HT-29 (cell line): Measurements from ENCODE around the gene ACSM2B. TPM values are rescaled to one million over a fixed set of nuclear protein-coding genes. Genes with fewer than 3 reads are reported as not detected.
"Not testable (repeated sequence)": the region's sequence is repeated elsewhere in the genome, so short reads cannot be mapped to it uniquely, and the experiment has no call there.

Source experiments
- DNase-seq: peaks from one replicate; pipeline ENCODE4 v3.0.0-alpha.2; 2015; ENCODE audit warnings: low spot score
- total RNA-seq: library from RNA; depleted of rRNA; stranded (reverse); fragments of >200 nt; shearing (Covaris generic); gene quantifications from 2 replicates; pipeline ENCODE4 v1.2.3, GENCODE V29; 2014; rRNA removed

Gene ACSM2B, protein sequence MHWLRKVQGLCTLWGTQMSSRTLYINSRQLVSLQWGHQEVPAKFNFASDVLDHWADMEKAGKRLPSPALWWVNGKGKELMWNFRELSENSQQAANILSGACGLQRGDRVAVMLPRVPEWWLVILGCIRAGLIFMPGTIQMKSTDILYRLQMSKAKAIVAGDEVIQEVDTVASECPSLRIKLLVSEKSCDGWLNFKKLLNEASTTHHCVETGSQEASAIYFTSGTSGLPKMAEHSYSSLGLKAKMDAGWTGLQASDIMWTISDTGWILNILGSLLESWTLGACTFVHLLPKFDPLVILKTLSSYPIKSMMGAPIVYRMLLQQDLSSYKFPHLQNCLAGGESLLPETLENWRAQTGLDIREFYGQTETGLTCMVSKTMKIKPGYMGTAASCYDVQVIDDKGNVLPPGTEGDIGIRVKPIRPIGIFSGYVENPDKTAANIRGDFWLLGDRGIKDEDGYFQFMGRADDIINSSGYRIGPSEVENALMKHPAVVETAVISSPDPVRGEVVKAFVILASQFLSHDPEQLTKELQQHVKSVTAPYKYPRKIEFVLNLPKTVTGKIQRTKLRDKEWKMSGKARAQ
- not detected in 2 replicates for total RNA-seq

DNA sequence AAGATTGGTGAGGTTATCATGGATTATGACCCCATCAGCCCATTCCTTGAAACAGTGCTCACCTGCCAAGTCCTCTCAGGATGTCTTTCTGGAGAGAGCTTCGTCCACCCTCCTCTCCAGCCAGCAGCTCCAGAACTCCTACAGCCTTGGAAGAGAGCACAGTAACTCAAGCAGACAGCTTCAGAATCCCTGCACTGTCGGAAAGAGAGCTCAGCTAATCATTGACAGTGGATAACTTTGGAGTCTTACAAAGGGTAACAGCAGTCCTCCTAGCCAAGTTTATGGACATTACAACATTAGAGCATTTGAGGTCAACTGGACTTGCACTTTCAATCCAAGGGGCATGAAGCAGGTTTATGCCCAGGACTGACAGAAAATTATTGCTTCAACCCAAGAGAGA, at the start of gene ACSM2B:
ACSM2B (minus strand) TSS at position 223 of the 400 bp plus-strand sequence. CDS start 11,522 bp downstream, outside the sequence.
- not testable (repeated sequence) for DNase-seq

GRCh38 chr16:20624882-20625807, 49.0 kb upstream of the ACSM2B start:
- no peak for DNase-seq

- DNase-seq = no peak
Measured at GRCh38 chr16:20624205-20624604, 48.0 kb upstream of the ACSM2B start.

DNA sequence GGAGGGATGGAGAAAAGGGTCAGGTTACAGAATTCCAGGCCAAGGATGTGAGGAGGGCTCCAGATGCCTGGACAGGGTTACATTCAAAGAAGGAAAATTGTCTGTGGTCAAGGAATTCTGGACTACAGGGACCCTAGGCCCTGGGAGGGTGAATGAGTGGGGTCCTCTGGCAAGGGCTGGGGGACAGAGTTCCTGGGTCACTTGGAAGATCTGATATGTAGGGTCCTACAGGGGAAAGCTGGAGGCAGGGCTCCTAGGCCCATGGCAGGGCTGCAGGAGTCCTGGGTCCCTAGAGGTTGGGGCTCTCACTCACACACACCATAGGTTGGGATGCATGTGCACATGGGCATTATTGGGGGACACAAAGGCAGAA, 46.3 kb upstream of the ACSM2B start:
- DNase-seq = no peak

- no peak for DNase-seq
Measured at GRCh38 chr16:20621406-20621805, 45.2 kb upstream of the ACSM2B start.

DNA sequence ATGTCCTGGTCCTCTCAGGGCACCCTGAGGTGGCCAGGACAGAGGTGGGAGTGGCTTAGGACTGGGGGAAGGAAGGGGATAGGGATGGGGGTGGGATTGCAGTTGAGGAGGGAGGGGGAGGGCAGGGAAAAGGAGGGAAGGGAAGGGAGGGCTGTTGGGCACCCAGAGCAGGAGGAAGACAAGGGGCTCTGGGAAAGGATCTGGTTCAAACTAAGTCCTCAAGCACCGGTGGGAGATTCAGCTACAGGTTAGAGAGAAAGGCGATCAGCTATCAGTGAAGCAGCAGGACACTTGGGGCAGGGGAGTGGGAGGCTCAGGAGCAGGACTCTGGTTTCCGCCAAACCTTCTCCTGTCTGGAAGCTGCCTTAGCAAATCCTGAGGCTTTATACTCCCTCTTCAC, 44.6 kb upstream of the ACSM2B start:
- no peak for DNase-seq

DNA sequence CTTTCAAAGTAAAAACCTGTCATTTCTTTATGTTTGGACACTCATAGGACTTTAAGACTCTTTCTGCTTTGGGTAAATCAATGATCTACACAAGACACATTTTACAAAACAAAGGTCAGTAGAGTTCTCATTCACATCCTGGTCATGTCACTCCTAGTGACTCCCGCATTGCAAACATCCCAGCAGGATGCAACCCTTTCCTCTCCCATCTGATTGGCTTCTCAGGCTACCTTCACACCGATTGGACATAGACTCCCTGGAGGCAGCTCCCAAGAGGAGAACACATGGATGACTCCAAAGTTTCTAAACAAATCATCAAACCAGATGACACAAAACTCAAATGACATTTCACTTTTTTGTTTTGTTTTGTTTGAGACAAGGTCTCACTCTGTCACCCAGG, 43.8 kb upstream of the ACSM2B start:
- DNase-seq = no peak

DNA sequence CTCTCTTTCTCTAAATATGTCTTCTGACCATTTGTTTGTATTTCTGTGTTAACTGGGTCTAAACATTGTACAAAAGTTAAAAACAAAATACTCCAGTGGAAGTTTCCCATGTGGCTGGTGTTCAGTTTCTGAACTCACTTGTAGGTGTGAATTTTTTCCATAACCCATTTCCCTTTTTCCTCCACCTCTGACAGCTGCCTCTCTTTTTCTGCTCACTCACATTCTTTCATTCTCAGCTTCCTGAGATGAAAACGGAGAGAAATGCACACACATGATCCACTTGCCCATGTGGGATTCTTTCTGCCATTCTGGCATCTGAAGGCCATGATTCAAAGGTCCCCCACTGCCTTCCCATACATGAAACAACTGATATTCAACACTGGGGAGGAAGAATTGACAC, 41.1 kb upstream of the ACSM2B start:
- no peak for DNase-seq

DNA sequence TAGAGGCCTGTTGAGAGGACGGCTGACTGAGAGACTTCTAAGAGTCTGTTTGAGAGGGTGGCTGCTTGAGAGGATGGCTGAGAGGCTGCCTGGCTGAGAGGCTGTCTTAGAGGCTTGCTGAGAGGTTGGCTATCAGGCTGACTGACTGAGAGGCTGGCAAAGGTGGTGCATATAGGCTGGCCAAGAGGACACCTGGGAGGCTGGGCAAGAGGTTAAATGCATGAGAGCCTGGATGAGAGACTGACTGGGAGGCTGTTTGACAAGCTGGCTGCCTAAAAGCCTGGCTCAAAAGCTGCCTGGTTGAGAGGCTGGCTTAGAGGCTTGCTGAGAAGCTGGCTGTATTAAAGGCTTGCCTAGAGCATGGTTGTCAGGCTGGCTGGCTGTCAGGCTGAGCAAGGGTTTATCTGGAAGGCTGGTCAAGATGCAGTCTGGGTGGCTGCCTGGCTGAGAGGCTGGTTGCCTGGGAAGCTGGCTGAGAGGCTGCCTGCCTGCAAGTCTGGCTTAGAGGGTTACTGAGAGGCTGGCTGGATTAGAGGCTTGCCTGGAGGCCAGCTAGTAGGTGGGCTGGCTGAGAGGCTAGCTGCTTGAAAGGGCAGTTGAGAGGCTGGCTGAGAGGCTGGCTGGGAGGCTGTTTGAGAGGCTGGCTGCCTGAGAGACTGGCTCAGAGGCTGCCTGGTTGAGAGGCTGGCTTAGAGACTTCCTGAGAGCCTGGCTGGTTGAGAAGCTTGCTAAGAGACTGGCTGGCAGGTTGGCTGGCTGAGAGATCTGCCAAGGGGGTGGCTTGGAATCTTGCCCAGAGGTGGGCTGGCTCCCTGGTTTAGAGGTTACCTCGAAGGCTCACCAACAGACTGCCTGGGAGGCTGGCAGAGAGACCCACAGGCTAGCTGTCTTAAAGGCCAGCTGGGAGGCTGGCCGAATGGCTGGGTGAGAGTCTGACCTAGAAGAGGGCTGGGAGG, 38.3 kb upstream of the ACSM2B start:
- no peak for DNase-seq

DNA sequence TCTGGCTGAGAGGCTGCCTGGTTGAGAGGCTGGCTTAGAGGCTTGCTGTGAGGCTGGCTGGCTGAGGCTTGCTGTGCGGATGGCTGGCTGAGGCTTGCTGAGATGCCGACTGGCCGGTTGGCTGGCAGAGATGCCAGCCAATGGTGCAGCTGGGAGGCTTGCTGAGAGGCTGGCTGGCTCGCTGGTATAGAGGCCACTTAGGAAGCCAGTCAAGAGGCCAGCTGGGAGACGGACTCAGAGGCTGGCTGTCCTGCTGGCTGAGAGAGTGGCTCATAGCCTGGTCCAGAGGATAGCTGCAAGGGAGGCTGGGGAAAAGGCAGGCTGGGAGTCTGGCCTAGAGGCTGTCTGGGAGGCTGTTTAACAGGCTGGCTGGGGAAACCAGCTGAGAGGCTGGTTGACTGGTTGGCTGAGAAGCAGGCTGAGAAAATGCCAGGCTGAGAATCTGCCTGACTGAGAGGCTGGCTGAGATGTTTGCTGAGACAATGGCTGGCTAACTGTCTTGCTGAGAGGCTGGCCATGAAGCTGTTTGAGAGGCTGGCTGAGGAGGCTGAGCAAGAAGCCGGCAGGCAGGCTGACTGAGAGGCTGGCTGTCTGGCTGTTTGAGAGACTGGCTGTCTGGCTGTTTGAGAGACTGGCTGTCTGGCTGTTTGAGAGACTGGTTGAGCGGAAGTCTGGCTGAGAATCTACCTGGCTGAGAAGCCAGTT, 37.5 kb upstream of the ACSM2B start:
- DNase-seq = no peak

GRCh38 chr16:20612551-20613480, 36.6 kb upstream of the ACSM2B start:
- no peak for DNase-seq

- DNase-seq = no peak
Measured at GRCh38 chr16:20611975-20612481, 35.9 kb upstream of the ACSM2B start.

- DNase-seq = no peak
Measured at GRCh38 chr16:20611350-20611902, 35.3 kb upstream of the ACSM2B start.

DNA sequence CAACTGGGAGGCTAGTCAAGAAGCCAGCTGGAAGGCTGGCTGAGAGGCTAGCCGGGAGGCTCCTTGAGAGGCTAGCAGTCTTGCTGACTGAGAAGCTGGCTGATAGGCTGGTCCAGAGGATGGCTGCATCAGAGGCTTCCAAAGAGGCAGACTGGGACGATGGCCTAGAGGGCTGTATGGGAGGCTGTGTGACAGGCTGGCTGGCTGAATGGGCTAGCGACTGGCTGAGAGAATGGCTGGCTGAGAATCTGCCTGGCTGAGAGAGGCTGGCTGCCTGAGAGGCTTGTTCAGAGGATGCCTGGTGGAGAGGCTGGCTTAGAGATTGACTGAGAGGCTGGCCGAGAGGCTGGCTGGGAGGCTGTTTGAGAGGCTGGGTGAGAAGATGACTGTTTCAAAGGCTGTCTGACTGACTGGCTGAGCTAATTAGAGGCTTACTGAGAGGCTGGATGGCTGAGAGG, 34.8 kb upstream of the ACSM2B start:
- no peak for DNase-seq

DNA sequence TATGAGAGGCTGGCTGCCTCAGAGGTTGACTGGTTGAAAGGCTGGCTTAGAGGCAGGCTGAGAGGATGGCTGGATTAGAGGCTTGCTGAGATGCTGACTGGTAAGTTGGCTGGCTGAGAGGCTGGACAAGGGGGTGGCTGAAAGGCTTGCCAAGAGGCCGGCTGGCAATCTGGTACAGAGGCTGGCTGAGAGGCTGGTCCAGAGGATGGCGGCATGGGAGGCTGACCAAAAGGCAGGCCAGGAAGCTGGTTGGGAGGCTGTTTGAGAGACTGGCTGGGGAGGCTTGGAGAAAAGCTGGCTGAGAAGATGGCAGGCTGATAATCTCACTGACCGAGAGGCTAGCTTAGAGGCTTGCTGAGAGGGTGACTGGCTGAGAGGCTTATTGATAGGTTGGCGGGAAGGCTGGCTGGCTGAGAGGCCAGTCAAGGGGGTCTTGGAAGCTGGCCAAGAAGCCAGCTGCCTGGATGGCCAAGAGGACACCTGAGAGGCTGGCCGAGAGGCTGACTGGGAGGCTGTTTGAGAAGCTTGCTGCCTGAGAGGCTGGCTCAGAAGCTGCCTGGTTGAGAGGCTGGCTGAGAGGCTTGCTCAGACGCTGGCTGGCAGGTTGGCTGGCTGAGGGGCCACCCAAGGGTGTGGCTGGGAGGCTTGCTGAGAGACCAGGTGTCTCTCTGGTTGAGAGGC, 34.2 kb upstream of the ACSM2B start:
- DNase-seq = no peak

GRCh38 chr16:20602205-20602604, 26.0 kb upstream of the ACSM2B start:
- DNase-seq = peak; percentile 35

DNA sequence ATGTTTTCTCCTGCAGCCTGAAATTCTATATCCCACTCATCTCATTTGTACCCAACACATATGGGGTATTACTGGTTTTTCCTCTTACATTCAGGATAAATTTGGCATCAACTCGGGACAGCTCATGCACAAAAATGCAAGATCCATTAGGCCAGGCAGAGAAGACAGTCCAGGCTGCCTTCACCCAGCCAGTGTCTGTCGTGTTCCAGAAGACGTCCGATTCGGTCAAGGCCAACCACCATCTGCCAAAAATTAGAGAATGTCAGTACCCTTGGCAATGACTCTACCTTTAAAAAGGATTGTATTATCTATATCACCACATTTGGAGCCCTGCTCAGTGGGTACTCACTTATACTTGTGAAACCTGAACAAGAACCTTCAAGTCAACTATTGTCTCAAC, 23.3 kb upstream of the ACSM2B start:
- DNase-seq = not testable (repeated sequence)
